HG02588 (cell line): ENCODE results near the gene FRMD4A.

Experiments
- ATAC-seq: cut with Tn5 transposase; IDR thresholded peaks from one replicate; pipeline ENCODE4 v1.9.1; 2021; ENCODE audit warnings: mild to moderate bottlenecking, moderate library complexity; ENCODE audit not compliant: unreplicated experiment

Gene FRMD4A

GRCh38 chr10:14024329-14025202 is 306.2 kb downstream of the FRMD4A start:
- ATAC-seq, result no peak

- ATAC-seq, result no peak
Measured at GRCh38 chr10:14023673-14024328, 306.9 kb downstream of the FRMD4A start.

GRCh38 chr10:14022954-14023672 is 307.6 kb downstream of the FRMD4A start:
- no peak for ATAC-seq

- ATAC-seq, result no peak
Measured at GRCh38 chr10:14022052-14022451, 308.7 kb downstream of the FRMD4A start.

GRCh38 chr10:14020037-14020664 is 310.6 kb downstream of the FRMD4A start:
- ATAC-seq, result no peak

- no peak for ATAC-seq
Measured at GRCh38 chr10:14017467-14017866, 313.3 kb downstream of the FRMD4A start.

- ATAC-seq, result no peak
Measured at GRCh38 chr10:14016931-14017333, 313.8 kb downstream of the FRMD4A start.

GRCh38 chr10:14016011-14016536 is 314.6 kb downstream of the FRMD4A start:
- ATAC-seq, result no peak

GRCh38 chr10:14014423-14014822 is 316.3 kb downstream of the FRMD4A start:
- ATAC-seq, result no peak

- ATAC-seq, result no peak
Measured at GRCh38 chr10:14010769-14011574, 319.8 kb downstream of the FRMD4A start.

GRCh38 chr10:14010101-14010558 is 320.6 kb downstream of the FRMD4A start:
- no peak for ATAC-seq

- ATAC-seq, result no peak
Measured at GRCh38 chr10:14009371-14010100, 321.2 kb downstream of the FRMD4A start.

GRCh38 chr10:14008740-14009080 is 322.0 kb downstream of the FRMD4A start:
- no peak for ATAC-seq

GRCh38 chr10:14004536-14004935 is 326.2 kb downstream of the FRMD4A start:
- ATAC-seq, result no peak

GRCh38 chr10:14003517-14004184 is 327.1 kb downstream of the FRMD4A start:
- ATAC-seq, result no peak

- ATAC-seq, result no peak
Measured at GRCh38 chr10:14001298-14002040, 329.3 kb downstream of the FRMD4A start.

- no peak for ATAC-seq
Measured at GRCh38 chr10:13998163-13998835, 332.4 kb downstream of the FRMD4A start.

GRCh38 chr10:13997650-13998049 is 333.1 kb downstream of the FRMD4A start:
- ATAC-seq, result no peak
